Body of pancreas (tissue), 4 donors: ENCODE measurements around the gene ZNF793. TPM values are rescaled to one million over a fixed set of nuclear protein-coding genes. Genes with fewer than 3 reads are reported as not detected.

Source experiments
- ATAC-seq: fragments of 150-250 bp; one replicate; pipeline ENCODE4 v1.9.1; 2016
- DNase-seq, 4 donors: peaks; one replicate each; pipeline ENCODE4 v3.0.0-alpha.2; 2019
- H3K27ac ChIP-seq, 4 donors: fragments of 200-600 bp; sonication (generic); 1 replicate in 3 of 4; 2 replicates in 1 of 4; pipeline versions ENCODE4 v1.5.1 to v1.6.1; 2016 to 2019; ENCODE audit warnings: mild to moderate bottlenecking in 1 of 4, mixed read lengths in 1 of 4, moderate library complexity in 1 of 4
- H3K27me3 ChIP-seq, 2 donors: fragments of 200-600 bp; sonication (generic); one replicate each; pipeline ENCODE4 v1.6.0; 2016; ENCODE audit warnings: mild to moderate bottlenecking in 1 of 2
- H3K36me3 ChIP-seq, 2 donors: fragments of 200-600 bp; sonication (generic); replicated peaks in 1 of 2; 2 replicates each; pipeline ENCODE4 v1.5.1; 2016; ENCODE audit warnings: low read depth in 2 of 2; ENCODE audit not compliant: insufficient read depth in 1 of 2
- H3K4me1 ChIP-seq: fragments of 200-600 bp; sonication (generic); one replicate; pipeline ENCODE4 v1.6.0; 2016
- H3K4me3 ChIP-seq, 2 donors: fragments of 200-600 bp; sonication (generic); 1 replicate in 1 of 2; 2 replicates in 1 of 2; pipeline ENCODE4 v1.5.1; 2016 to 2019
- H3K9me3 ChIP-seq, 3 donors: fragments of 200-600 bp; sonication (generic); 1 replicate in 2 of 3; 2 replicates in 1 of 3; pipeline ENCODE4 v1.5.1; 2016
- POLR2A ChIP-seq, 3 donors: fragments of 450-650 bp; IDR thresholded peaks; one replicate each; pipeline ENCODE4 v1.6.1; 2016; ENCODE audit warnings: antibody characterized with exemption in 3 of 3, mild to moderate bottlenecking in 2 of 3
- WGBS, 2 donors: methylation state at CpG; one replicate each; pipeline ENCODE4 v1.1.5; 2017; 5-methylcytosine and 5-hydroxymethylcytosine counted together
- intact Hi-C: fragments of 100-400 bp; cut with DNase I; formaldehyde crosslinking; loops from one replicate; pipeline ENCODE4 v1.15.1; 2023
- total RNA-seq, 2 donors: library from RNA; depleted of rRNA; stranded (reverse); fragments of >200 nt; gene quantifications; one replicate each; pipeline ENCODE4 v1.1.0, GENCODE V29; 2016
- TF ChIP-seq, protein P1 (sequence below), 7 experiments: fragments of 450-650 bp in 4 of 7; fragments of 200-600 bp in 3 of 7; sonication (generic) in 3 of 7; IDR thresholded peaks; one replicate each; pipeline ENCODE4 v1.5.1; 2016 to 2019; ENCODE audit warnings: antibody characterized with exemption in 7 of 7

ZNF793 gene
- total RNA-seq, 2 donors from 2014 or later: 0.99 to 5.7 TPM

DNA sequence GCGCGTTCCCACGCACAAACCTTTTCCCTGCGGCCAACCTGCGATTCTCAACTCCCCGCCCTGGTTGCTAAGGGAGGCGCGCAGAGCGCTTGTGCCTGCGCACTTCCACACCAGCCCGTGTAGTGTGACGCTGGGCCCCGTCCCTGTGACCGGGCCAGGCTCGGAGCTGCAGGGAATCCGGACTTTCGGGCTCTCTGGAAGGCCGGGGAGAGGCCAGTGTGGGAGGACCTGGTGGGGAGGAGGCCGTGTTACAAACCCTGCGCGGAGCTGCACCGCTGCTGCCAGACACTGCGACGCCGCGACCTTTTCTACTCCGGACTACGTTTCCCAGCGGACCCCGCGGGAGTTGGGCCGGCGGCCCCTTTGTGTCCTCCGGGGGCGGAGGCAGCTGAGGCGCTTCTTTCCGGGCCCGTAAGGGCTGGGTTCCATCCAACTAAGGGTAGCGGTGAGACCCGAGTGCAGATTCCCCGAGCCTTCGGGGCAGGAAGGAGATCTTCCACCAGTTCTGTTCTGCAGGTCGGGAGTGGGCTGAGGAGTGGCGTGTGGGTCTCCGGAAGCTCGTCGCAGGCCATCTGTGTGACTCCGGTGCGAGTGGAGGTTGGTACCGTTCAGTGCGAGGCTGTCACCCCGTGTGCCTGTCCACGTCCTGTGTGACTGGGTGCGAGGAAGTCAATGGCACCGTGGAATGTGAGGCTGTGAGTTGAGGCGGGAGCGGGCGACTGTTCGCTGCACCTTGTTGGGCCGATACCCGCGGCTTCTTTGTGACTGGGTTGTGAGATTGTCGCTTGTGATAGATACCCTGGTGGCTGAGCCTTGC is 37.6 kb upstream of the ZNF793 start, which contains the start of gene ZNF570:
Gene ZNF570, plus strand, starts transcription at position 396 of the 817 bp plus-strand sequence. CDS start 999 bp downstream, outside the sequence.
- TF ChIP-seq, protein P1, sequence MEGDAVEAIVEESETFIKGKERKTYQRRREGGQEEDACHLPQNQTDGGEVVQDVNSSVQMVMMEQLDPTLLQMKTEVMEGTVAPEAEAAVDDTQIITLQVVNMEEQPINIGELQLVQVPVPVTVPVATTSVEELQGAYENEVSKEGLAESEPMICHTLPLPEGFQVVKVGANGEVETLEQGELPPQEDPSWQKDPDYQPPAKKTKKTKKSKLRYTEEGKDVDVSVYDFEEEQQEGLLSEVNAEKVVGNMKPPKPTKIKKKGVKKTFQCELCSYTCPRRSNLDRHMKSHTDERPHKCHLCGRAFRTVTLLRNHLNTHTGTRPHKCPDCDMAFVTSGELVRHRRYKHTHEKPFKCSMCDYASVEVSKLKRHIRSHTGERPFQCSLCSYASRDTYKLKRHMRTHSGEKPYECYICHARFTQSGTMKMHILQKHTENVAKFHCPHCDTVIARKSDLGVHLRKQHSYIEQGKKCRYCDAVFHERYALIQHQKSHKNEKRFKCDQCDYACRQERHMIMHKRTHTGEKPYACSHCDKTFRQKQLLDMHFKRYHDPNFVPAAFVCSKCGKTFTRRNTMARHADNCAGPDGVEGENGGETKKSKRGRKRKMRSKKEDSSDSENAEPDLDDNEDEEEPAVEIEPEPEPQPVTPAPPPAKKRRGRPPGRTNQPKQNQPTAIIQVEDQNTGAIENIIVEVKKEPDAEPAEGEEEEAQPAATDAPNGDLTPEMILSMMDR (IDR thresholded peaks at IDR 0.05): peak in 2 of 7 experiments; percentile 5 to 15
- TF ChIP-seq POLR2A (IDR thresholded peaks at IDR 0.05): peak; percentile 31 to 71 (median 71)
- intact Hi-C loops: loop anchor here (10.0 kb wide), 1 partner anchor 144 kb away; no protein-coding TSS in a partner anchor
- WGBS, 2 donors: 0% methylated on average over 17 to 62 of the region's 63 CpGs

DNA sequence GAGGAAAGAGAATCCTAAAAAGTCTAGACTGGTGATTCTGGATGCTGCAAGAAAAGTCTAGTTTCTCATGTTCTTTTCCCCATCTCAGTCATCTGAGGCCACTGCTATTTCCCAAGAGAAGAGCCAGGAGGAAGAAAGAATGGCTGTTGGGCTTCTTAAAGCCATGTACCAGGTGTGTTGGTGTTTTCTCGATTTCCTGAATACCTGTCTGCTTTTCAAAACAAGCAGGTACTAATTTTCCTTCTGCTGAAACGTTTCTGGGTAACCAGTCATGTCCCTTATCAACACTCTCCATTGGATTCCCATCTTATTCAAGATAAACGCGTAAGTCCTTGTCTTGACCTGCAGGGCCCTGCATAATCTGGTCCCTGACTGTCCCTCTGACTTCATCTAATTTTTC is 36.5 kb upstream of the ZNF793 start:
- TF ChIP-seq, protein P1 (IDR thresholded peaks at IDR 0.05): no peak
- no peak for TF ChIP-seq POLR2A (IDR thresholded peaks at IDR 0.05)
- no peak for ATAC-seq
- peaks cover 0 to 4% (median 0%) of the 10 kb centered on the region in 3 donors for H3K9me3 ChIP-seq
- no peak for DNase-seq
- no peaks in the 10 kb centered on the region for H3K36me3 ChIP-seq
- H3K27me3 ChIP-seq: no peaks in the 10 kb centered on the region
- H3K4me3 ChIP-seq: no peak overlapping the region
- no peak overlapping the region for H3K27ac ChIP-seq
- 55 to 58% methylated on average over 4 of the region's 4 CpGs for WGBS, 2 donors
- intact Hi-C loops: no loop called here
- peaks cover 24% of the 10 kb centered on the region for H3K4me1 ChIP-seq

More for the DNA sequence above, 37.6 kb upstream of the ZNF793 start, which contains the start of gene ZNF570:
- Histone ChIP-seq H3K4me1 (peaks cover 24% of the 10 kb centered on the region), H3K36me3 (no peaks in the 10 kb centered on the region), H3K27ac (peak within 1 kb of the TSS; percentile 43 to 92 (median 80)), H3K9me3 (no peaks in the 10 kb centered on the region), H3K4me3 (peak within 1 kb of the TSS; percentile 59 to 83), H3K27me3 (no peaks in the 10 kb centered on the region)
- DNase-seq (peak; percentile 87 to 92 (median 90)), ATAC-seq (peak; percentile 79)

DNA sequence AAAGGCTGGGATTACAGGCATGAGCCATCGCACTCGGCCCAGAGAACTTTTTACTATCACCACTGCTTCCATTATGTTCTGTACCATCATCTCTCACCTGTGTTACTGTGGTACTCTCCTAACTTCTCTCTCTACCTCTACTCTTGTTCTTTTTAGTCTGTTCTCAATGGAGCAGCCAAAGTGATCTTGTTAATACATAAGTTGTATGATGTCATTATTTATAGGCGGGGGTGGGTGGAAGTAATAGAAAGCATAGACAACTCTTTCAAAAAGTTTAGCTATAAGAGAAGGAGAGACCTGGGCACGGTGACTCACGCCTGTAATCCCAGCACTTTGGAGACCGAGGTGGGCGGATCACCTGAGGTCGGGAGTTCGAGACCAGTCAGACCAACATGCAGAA is 34.6 kb upstream of the ZNF793 start:
- Histone ChIP-seq H3K9me3 (peaks cover 0 to 15% (median 0%) of the 10 kb centered on the region in 3 donors), H3K4me3 (no peak overlapping the region), H3K27ac (no peak overlapping the region), H3K4me1 (peaks cover 20% of the 10 kb centered on the region), H3K27me3 (no peaks in the 10 kb centered on the region), H3K36me3 (peaks cover 3 to 14% of the 10 kb centered on the region in 2 donors)
- intact Hi-C loops: no loop called here
- TF ChIP-seq POLR2A (IDR thresholded peaks at IDR 0.05): no peak
- TF ChIP-seq, protein P1 (IDR thresholded peaks at IDR 0.05): no peak
- DNase-seq (no peak), ATAC-seq (no peak)
- WGBS, 2 donors: 97 to 98% methylated on average over 9 of the region's 9 CpGs

DNA sequence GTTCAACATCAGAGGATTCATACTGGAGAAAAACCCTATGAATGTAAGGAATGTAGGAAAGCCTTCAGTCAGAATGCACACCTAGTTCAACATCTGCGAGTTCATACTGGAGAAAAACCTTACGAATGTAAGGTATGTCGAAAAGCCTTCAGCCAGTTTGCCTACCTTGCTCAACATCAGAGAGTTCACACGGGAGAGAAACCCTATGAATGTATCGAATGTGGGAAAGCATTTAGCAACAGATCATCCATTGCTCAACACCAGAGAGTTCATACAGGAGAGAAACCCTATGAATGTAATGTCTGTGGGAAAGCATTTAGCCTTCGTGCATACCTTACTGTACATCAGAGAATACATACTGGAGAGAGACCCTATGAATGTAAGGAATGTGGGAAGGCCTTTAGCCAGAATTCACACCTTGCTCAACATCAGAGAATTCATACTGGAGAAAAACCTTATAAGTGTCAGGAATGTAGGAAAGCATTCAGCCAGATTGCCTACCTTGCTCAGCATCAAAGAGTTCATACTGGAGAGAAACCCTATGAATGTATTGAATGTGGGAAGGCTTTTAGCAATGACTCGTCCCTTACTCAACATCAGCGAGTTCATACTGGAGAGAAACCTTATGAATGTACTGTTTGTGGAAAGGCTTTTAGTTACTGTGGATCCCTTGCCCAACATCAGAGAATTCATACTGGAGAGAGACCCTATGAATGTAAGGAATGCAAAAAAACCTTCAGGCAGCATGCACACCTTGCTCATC is 22.2 kb upstream of the ZNF793 start:
- DNase-seq (no peak), ATAC-seq (no peak)
- Histone ChIP-seq H3K4me1 (no peaks in the 10 kb centered on the region), H3K36me3 (peaks cover 20 to 27% of the 10 kb centered on the region in 2 donors), H3K4me3 (no peak overlapping the region), H3K27ac (no peak overlapping the region), H3K9me3 (peaks cover 0 to 76% (median 5%) of the 10 kb centered on the region in 3 donors), H3K27me3 (no peaks in the 10 kb centered on the region)
- intact Hi-C loops: no loop called here
- TF ChIP-seq POLR2A (IDR thresholded peaks at IDR 0.05): no peak
- TF ChIP-seq, protein P1 (IDR thresholded peaks at IDR 0.05): no peak
- 84 to 96% methylated on average over 8 of the region's 8 CpGs for WGBS, 2 donors
